HL-60 (cell line): ENCODE results near the gene ALDH3A2.

Source experiments
- DNase-seq, 2 experiments: peaks; one replicate each; pipeline ENCODE4 v3.0.0-alpha.2; 2010 to 2020; ENCODE audit warnings: low read depth in 1 of 2, low spot score in 1 of 2
- H3K27ac ChIP-seq: fragments of 250-450 bp; sonication (Bioruptor Pico); replicated peaks from 2 replicates; pipeline ENCODE4 v1.5.1; 2020; ENCODE audit warnings: mild to moderate bottlenecking, moderate library complexity
- H3K27me3 ChIP-seq: fragments of 250-450 bp; sonication (Bioruptor Pico); 2 replicates; pipeline ENCODE4 v1.5.1; 2021; ENCODE audit warnings: mild to moderate bottlenecking, moderate library complexity; ENCODE audit not compliant: insufficient read depth, poor library complexity, severe bottlenecking
- H3K4me3 ChIP-seq: replicated peaks from 2 replicates; pipeline ENCODE4 v1.5.1; 2011; ENCODE audit warnings: mild to moderate bottlenecking, control low read depth, low read length; ENCODE audit not compliant: insufficient read depth
- GABPA ChIP-seq: IDR thresholded peaks from 2 replicates; pipeline ENCODE4 v1.6.1; 2012; ENCODE audit warnings: low read depth
- POLR2AphosphoS5 ChIP-seq: IDR thresholded peaks from 2 replicates; pipeline ENCODE4 v1.6.1; 2012; ENCODE audit warnings: low read depth
- REST ChIP-seq: IDR thresholded peaks from 2 replicates; pipeline ENCODE4 v1.6.1; 2012; ENCODE audit warnings: low read depth; ENCODE audit not compliant: insufficient replicate concordance
- SPI1 ChIP-seq: IDR thresholded peaks from 2 replicates; pipeline ENCODE4 v1.6.1; 2012; ENCODE audit warnings: low read depth, mild to moderate bottlenecking, borderline replicate concordance
- TF ChIP-seq, protein P1 (sequence below): IDR thresholded peaks from one replicate; pipeline ENCODE4 v1.5.1; 2011; ENCODE audit warnings: low read length, control low read depth, inconsistent platforms; ENCODE audit not compliant: insufficient read depth

The ALDH3A2 gene

DNA sequence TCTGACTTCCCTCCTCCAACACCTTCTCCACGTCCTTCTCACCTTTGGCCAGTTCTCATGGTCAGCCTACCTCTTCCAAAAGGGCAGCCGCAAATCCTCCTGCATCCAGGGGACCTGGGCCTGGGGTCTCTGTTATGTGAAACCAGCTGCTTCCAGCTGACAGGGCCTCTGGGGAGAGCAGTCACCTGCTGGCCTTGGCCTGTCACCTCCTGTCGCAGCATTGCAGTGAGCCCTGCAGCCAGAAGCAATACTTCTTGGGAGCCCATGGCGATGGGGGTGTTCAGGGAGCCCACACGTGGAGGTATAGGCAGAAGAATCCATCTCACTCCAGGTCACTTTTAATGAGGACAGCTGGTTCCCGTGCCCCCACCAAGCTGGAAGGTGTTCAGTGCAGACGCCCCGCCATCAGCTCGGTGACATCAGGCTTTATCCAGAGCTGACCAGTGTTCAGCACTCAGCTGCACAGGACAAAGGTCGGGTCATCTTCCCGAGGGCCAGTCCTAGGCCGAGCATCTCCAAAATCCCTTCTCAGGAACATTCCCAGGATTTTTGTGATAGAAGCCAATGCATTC lies 69.6 kb downstream of the ALDH3A2 start:
- TF ChIP-seq SPI1 (no peak), REST (no peak), POLR2AphosphoS5 (no peak), GABPA (no peak)
- TF ChIP-seq, protein P1, sequence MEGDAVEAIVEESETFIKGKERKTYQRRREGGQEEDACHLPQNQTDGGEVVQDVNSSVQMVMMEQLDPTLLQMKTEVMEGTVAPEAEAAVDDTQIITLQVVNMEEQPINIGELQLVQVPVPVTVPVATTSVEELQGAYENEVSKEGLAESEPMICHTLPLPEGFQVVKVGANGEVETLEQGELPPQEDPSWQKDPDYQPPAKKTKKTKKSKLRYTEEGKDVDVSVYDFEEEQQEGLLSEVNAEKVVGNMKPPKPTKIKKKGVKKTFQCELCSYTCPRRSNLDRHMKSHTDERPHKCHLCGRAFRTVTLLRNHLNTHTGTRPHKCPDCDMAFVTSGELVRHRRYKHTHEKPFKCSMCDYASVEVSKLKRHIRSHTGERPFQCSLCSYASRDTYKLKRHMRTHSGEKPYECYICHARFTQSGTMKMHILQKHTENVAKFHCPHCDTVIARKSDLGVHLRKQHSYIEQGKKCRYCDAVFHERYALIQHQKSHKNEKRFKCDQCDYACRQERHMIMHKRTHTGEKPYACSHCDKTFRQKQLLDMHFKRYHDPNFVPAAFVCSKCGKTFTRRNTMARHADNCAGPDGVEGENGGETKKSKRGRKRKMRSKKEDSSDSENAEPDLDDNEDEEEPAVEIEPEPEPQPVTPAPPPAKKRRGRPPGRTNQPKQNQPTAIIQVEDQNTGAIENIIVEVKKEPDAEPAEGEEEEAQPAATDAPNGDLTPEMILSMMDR: no peak
- no peaks in the 10 kb centered on the region for H3K27me3 ChIP-seq
- no peak for DNase-seq
- no peak overlapping the region for H3K27ac ChIP-seq
- no peak overlapping the region for H3K4me3 ChIP-seq

DNA sequence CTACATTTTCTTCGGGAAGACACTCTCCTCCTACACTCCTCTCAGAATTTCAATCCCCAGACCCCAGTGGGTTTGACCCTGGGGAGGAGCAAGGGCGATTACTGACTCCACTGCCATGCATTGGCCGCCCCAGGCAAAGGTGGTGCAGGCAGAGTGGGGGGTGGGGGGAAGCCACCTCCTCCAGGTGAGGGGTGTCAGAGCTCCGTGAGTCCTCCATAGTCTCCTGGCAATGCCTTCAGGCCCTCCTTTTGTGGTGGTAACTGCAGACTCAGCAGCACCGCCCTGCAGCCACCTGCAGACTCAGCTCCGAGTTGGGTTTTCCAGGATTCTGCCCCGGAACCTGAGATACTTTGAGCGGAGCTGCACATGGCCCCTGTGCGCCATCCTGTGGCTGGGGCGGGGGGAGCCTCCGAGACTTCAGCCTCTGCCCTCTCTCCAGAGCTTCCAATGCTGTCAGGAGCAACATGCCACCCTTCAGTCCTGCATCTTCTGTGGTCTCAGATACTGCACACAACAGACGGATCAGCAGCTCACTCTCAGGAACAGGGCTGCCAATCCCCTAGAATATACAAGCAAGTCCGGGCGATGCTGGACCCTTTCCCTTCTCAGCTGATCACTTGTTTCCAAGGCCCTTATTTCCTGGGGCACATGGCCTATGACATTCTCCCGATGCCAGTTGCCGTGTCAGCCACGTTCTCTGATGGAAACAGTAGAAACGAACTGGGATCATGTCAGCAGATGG lies 70.2 kb downstream of the ALDH3A2 start:
- Histone ChIP-seq H3K27me3 (no peaks in the 10 kb centered on the region), H3K27ac (no peak overlapping the region), H3K4me3 (no peak overlapping the region)
- TF ChIP-seq, protein P1: no peak
- TF ChIP-seq GABPA: no peak
- no peak for TF ChIP-seq REST
- TF ChIP-seq SPI1: no peak
- TF ChIP-seq POLR2AphosphoS5: no peak
- DNase-seq: no peak

DNA sequence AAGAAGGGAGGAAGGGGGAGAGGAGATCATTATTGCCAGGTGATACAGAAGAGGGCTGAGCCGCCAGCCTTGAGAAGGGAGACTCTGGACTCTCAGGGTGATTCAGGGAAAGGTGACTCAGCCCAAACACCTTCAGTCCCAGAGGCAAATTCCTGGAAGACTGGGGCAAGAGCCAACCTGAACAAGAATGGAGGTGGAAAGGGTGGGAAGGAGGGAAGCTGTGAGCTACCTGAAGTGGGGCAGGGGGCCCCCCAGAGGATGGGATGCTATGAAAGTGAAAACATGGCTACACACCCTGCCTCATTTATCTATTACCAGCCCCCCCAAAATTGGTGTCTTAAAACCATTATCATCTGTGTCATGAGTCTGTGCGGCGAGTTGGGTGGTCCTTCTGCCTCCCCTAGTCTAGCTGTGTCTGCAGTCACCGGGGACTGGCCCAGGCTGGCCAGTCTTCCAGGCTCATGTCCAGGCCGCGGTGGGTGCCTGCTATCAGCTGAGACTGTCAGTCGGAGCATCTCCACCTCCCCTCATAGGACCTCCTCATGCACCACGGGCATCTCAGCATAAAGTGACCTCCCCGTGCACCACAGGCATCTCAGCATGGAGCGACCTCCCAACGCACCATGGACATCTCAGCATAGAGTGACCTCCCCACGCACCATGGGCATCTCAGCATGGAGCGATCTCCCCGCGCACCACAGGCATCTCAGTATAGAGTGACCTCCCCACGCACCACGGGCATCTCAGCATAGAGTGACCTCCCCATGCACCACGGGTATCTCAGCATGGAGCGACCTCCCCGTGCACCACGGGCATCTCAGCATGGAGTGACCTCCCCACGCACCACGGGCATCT lies 71.0 kb downstream of the ALDH3A2 start:
- Histone ChIP-seq H3K27me3 (no peaks in the 10 kb centered on the region), H3K27ac (no peak overlapping the region), H3K4me3 (no peak overlapping the region)
- TF ChIP-seq GABPA (no peak), SPI1 (no peak), REST (no peak), POLR2AphosphoS5 (no peak)
- TF ChIP-seq, protein P1: no peak
- DNase-seq: no peak
